Testis (tissue), 2 donors: ENCODE measurements around the gene SDK1.

Experiments
- POLR2A ChIP-seq: fragments of 450-650 bp; IDR thresholded peaks from one replicate; pipeline ENCODE4 v1.6.1; 2017; ENCODE audit warnings: antibody characterized with exemption, mild to moderate bottlenecking, moderate library complexity
- TF ChIP-seq, protein P1 (sequence below), 3 experiments: fragments of 450-650 bp in 2 of 3; fragments of 200-600 bp in 1 of 3; sonication (generic) in 1 of 3; IDR thresholded peaks; one replicate each; pipeline ENCODE4 v1.5.1; 2016 to 2019; ENCODE audit warnings: antibody characterized with exemption in 3 of 3, mild to moderate bottlenecking in 2 of 3, moderate library complexity in 1 of 3

DNA sequence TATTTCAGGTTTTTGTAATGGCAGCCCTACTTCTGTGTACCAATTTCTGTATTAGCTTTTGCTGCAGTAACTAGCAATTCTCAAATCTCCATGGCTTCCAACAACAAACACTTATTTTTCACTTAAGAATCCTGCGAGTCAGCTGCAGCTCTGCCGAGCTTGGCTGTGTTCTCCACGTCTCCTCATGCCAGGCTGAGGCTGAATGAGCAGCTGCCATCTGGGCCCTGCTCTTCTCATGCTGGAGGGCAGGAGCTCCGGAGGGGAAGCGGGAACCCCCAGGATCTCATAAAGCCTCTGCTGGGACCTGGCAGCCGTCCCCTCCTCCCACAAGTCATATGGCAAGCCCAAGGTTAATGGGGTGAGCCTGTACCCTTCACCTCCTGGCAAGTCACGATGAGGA lies 591.1 kb downstream of the SDK1 start:
- TF ChIP-seq, protein P1, sequence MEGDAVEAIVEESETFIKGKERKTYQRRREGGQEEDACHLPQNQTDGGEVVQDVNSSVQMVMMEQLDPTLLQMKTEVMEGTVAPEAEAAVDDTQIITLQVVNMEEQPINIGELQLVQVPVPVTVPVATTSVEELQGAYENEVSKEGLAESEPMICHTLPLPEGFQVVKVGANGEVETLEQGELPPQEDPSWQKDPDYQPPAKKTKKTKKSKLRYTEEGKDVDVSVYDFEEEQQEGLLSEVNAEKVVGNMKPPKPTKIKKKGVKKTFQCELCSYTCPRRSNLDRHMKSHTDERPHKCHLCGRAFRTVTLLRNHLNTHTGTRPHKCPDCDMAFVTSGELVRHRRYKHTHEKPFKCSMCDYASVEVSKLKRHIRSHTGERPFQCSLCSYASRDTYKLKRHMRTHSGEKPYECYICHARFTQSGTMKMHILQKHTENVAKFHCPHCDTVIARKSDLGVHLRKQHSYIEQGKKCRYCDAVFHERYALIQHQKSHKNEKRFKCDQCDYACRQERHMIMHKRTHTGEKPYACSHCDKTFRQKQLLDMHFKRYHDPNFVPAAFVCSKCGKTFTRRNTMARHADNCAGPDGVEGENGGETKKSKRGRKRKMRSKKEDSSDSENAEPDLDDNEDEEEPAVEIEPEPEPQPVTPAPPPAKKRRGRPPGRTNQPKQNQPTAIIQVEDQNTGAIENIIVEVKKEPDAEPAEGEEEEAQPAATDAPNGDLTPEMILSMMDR (IDR thresholded peaks at IDR 0.05), result no peak
- no peak for TF ChIP-seq POLR2A
